Measurements from ENCODE around the gene FPR2.

DNA sequence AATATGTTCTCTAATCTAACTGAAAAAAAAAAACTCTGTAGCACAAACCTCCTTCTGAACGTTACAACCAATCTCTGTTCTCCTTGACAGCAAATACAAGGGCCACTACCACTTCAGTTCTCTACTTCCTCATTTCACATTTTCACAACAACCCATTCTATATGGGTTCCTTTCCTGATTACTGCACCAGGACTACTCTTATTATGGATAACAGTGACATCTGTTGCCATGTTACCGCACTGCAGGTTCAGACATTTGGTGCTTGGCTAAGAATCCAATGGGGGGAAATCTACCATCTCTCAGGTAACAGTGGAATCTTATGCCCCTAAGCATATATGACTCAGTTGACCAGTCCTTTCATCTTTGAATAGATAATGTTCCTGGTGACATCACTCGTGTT lies 22.4 kb downstream of the FPR2 start:
- TF ChIP-seq POLR2AphosphoS5 (IDR thresholded peaks at IDR 0.05; ENCODE audit: borderline replicate concordance, low read depth, low read length) (no peak), FOXP2 (optimal IDR thresholded peaks at IDR 0.05; ENCODE audit: control extremely low read depth, extremely low read length, insufficient read depth) (no peak)
